CD4-positive, alpha-beta memory T cell (primary cell): ENCODE data around the gene KRR1. TPM values are rescaled to one million over a fixed set of nuclear protein-coding genes. Genes with fewer than 3 reads are reported as not detected.

ENCODE experiments used
- CTCF ChIA-PET: fragments of 350-600 bp; sonication (Branson Sonifier 250); formaldehyde crosslinking; loops from one replicate; lab custom pipeline; 2021; ENCODE audit warnings: inconsistent platforms; ENCODE audit not compliant: partially characterized antibody; lab: Charles Lee
- POLR2A ChIA-PET: fragments of 350-600 bp; sonication (Branson Sonifier 250); formaldehyde crosslinking; loops from one replicate; lab custom pipeline; 2021; ENCODE audit not compliant: partially characterized antibody; lab: Charles Lee
- DNase-seq, 5 donors: peaks; one replicate each; pipeline versions ENCODE4 v3.0.0 to v3.0.0-alpha.2; 2020 to 2022; ENCODE audit warnings: mixed read lengths in 1 of 5
- H3K27ac ChIP-seq: one replicate; pipeline ENCODE4 v1.7.0; 2013; ENCODE audit warnings: low read depth, low read length
- H3K27me3 ChIP-seq: 2 replicates; pipeline ENCODE4 v1.7.0; 2013; ENCODE audit warnings: mild to moderate bottlenecking, low read length, moderate library complexity; ENCODE audit not compliant: insufficient read depth
- H3K36me3 ChIP-seq: 2 replicates; pipeline ENCODE4 v1.7.0; 2013; ENCODE audit warnings: mild to moderate bottlenecking, low read length, moderate library complexity; ENCODE audit not compliant: insufficient read depth
- H3K4me1 ChIP-seq: 2 replicates; pipeline ENCODE4 v1.7.0; 2013; ENCODE audit warnings: mild to moderate bottlenecking, low read length, moderate library complexity; ENCODE audit not compliant: insufficient read depth
- H3K4me3 ChIP-seq, 2 donors: one replicate each; pipeline ENCODE4 v1.7.0; 2013; ENCODE audit warnings: low read length in 2 of 2, mild to moderate bottlenecking in 1 of 2
- H3K9me3 ChIP-seq, 2 donors: one replicate each; pipeline ENCODE4 v1.7.0; 2013; ENCODE audit warnings: low read length in 2 of 2, control low read depth in 1 of 2; ENCODE audit not compliant: control insufficient read depth in 1 of 2
- H3K27ac Mint-ChIP-seq, 7 donors: one replicate each; pipeline ENCODE4 v1.8.0; 2020 to 2021; ENCODE audit warnings: mixed read lengths in 7 of 7, mild to moderate bottlenecking in 6 of 7, inconsistent platforms in 3 of 7, moderate library complexity in 3 of 7
- H3K27me3 Mint-ChIP-seq, 2 donors: one replicate each; pipeline ENCODE4 v1.8.0; 2020 to 2021; ENCODE audit warnings: mixed read lengths in 2 of 2
- H3K36me3 Mint-ChIP-seq, 2 donors: one replicate each; pipeline ENCODE4 v1.8.0; 2020 to 2021; ENCODE audit warnings: mixed read lengths in 2 of 2, inconsistent platforms in 1 of 2, mild to moderate bottlenecking in 1 of 2
- H3K4me1 Mint-ChIP-seq, 4 donors: one replicate each; pipeline ENCODE4 v1.8.0; 2020 to 2021; ENCODE audit warnings: mixed read lengths in 4 of 4, mild to moderate bottlenecking in 1 of 4
- H3K4me3 Mint-ChIP-seq, 8 donors: one replicate each; pipeline ENCODE4 v1.8.0; 2020 to 2021; ENCODE audit warnings: mixed read lengths in 8 of 8, mild to moderate bottlenecking in 7 of 8, moderate library complexity in 6 of 8, inconsistent platforms in 3 of 8
- H3K9me3 Mint-ChIP-seq, 8 donors: one replicate each; pipeline ENCODE4 v1.8.0; 2020 to 2021; ENCODE audit warnings: mixed read lengths in 8 of 8, mild to moderate bottlenecking in 5 of 8, inconsistent platforms in 3 of 8, moderate library complexity in 1 of 8
- intact Hi-C: fragments of 100-400 bp; cut with micrococcal nuclease; formaldehyde crosslinking; loops from one replicate; pipeline ENCODE4 v1.15.1; 2023
- polyA plus RNA-seq, 2 donors: library from polyadenylated mRNA; unstranded; fragments of 300-500 nt; fragmentation: Illumina TruSeq; gene quantifications; one replicate each; pipeline ENCODE4 v1.2.3, GENCODE V29; 2021
- total RNA-seq, 2 experiments: library from RNA; stranded (reverse); gene quantifications; one replicate each; pipeline ENCODE4 v1.2.3, GENCODE V29; 2021

KRR1 gene
- total RNA-seq (10 to 100 TPM; 60.7 to 65.0 TPM), polyA plus RNA-seq (10 to 100 TPM; 51.2 to 66.1 TPM)

GRCh38 chr12:75511116-75512048 lies at the start of gene KRR1:
Gene KRR1 (minus strand): TSS chr12:75511609. CDS start chr12:75511597, 12 bp downstream.
- CTCF ChIA-PET, result interaction anchor here (0.6 to 5.8 kb wide), 7 partner anchors 12 to 837 kb away, joined by 3 to 68 read pairs (median 3); partner anchors contain the start of genes BBS10 and GLIPR1
- peak; percentile 88 to 94 (median 92) for DNase-seq
- Mint-ChIP-seq H3K9me3 (peaks cover 0 to 2% (median 0%) of the 10 kb centered on the region in 8 donors), H3K36me3 (peaks cover 0 to 40% of the 10 kb centered on the region in 2 donors), H3K27me3 (no peaks in the 10 kb centered on the region), H3K4me3 (peak within 1 kb of the TSS; percentile 99 to 100 (median 100)), H3K4me1 (peaks cover 25 to 42% (median 31%) of the 10 kb centered on the region in 4 donors), H3K27ac (peak within 1 kb of the TSS; percentile 98 to 100 (median 100))
- Histone ChIP-seq H3K4me1 (peaks cover 27% of the 10 kb centered on the region), H3K9me3 (no peaks in the 10 kb centered on the region), H3K27me3 (no peaks in the 10 kb centered on the region), H3K36me3 (peaks cover 4% of the 10 kb centered on the region), H3K4me3 (peak within 1 kb of the TSS; percentile 85 to 99), H3K27ac (peak within 1 kb of the TSS; percentile 94)
- intact Hi-C loops, result loop anchor here (1.0 to 10.0 kb wide), 10 partner anchors 31 to 1253 kb away; partner anchors contain the start of genes ATXN7L3B, BBS10, GLIPR1 and GLIPR1L2
- POLR2A ChIA-PET, result interaction anchor here (0.6 to 3.9 kb wide), 26 partner anchors 9 to 1252 kb away, joined by 3 to 39 read pairs (median 4); partner anchors contain the start of genes BBS10, CAPS2, GLIPR1 and GLIPR1L1

- no peaks in the 10 kb centered on the region for H3K4me1 Mint-ChIP-seq
- Histone ChIP-seq H3K4me3 (no peak overlapping the region), H3K4me1 (no peaks in the 10 kb centered on the region), H3K27ac (no peak overlapping the region), H3K27me3 (no peaks in the 10 kb centered on the region), H3K9me3 (no peaks in the 10 kb centered on the region), H3K36me3 (no peaks in the 10 kb centered on the region)
- ChIA-PET POLR2A (no interaction called here), CTCF (interaction anchor here (0.7 to 1.3 kb wide), 3 partner anchors 191 to 895 kb away, joined by 3 to 7 read pairs (median 4); no protein-coding TSS in a partner anchor)
- no peak overlapping the region for H3K4me3 Mint-ChIP-seq
- no peak for DNase-seq
- H3K27ac Mint-ChIP-seq, result no peak overlapping the region
- no peaks in the 10 kb centered on the region for H3K9me3 Mint-ChIP-seq
- H3K27me3 Mint-ChIP-seq, result peaks cover 8 to 12% of the 10 kb centered on the region in 2 donors
- intact Hi-C loops, result loop anchor here (1.0 kb wide), 1 partner anchor 477 kb away; no protein-coding TSS in a partner anchor
- no peaks in the 10 kb centered on the region for H3K36me3 Mint-ChIP-seq
These were observed 48.8 kb upstream of the KRR1 start for GRCh38 chr12:75560167-75560566.

- H3K36me3 ChIP-seq, result no peaks in the 10 kb centered on the region
- intact Hi-C loops, result no loop called here
- DNase-seq, result no peak
- Mint-ChIP-seq H3K27ac (no peak overlapping the region), H3K4me1 (no peaks in the 10 kb centered on the region), H3K4me3 (no peak overlapping the region), H3K27me3 (peaks cover 8 to 11% of the 10 kb centered on the region in 2 donors), H3K9me3 (no peaks in the 10 kb centered on the region), H3K36me3 (no peaks in the 10 kb centered on the region)
- CTCF ChIA-PET, result no interaction called here
- H3K4me1 ChIP-seq, result no peaks in the 10 kb centered on the region
- POLR2A ChIA-PET, result interaction anchor here (0.6 kb wide), 1 partner anchor 1210 kb away, joined by 3 read pairs; no protein-coding TSS in a partner anchor
- no peaks in the 10 kb centered on the region for H3K27me3 ChIP-seq
- no peak overlapping the region for H3K4me3 ChIP-seq
- no peak overlapping the region for H3K27ac ChIP-seq
- no peaks in the 10 kb centered on the region for H3K9me3 ChIP-seq
These were observed 46.9 kb upstream of the KRR1 start for GRCh38 chr12:75558287-75558686.

- Histone ChIP-seq H3K4me3 (no peak overlapping the region), H3K4me1 (no peaks in the 10 kb centered on the region), H3K36me3 (no peaks in the 10 kb centered on the region), H3K9me3 (no peaks in the 10 kb centered on the region), H3K27me3 (no peaks in the 10 kb centered on the region), H3K27ac (no peak overlapping the region)
- H3K4me3 Mint-ChIP-seq, result no peak overlapping the region
- no peak for DNase-seq
- H3K27ac Mint-ChIP-seq, result no peak overlapping the region
- ChIA-PET POLR2A (no interaction called here), CTCF (interaction anchor here (0.6 kb wide), 1 partner anchor 29 kb away, joined by 3 read pairs; no protein-coding TSS in a partner anchor)
- no peaks in the 10 kb centered on the region for H3K9me3 Mint-ChIP-seq
- no peaks in the 10 kb centered on the region for H3K36me3 Mint-ChIP-seq
- no peaks in the 10 kb centered on the region for H3K4me1 Mint-ChIP-seq
- intact Hi-C loops, result no loop called here
- peaks cover 4 to 10% of the 10 kb centered on the region in 2 donors for H3K27me3 Mint-ChIP-seq
These were observed 45.0 kb upstream of the KRR1 start for GRCh38 chr12:75556311-75556899.

GRCh38 chr12:75554556-75554880 lies 43.1 kb upstream of the KRR1 start:
- ChIA-PET CTCF (interaction anchor here (1.1 to 1.3 kb wide), 4 partner anchors 11 to 70 kb away, joined by 3 to 4 read pairs (median 3); no protein-coding TSS in a partner anchor), POLR2A (no interaction called here)
- peaks cover 6 to 8% of the 10 kb centered on the region in 2 donors for H3K27me3 Mint-ChIP-seq
- DNase-seq, result no peak
- no peaks in the 10 kb centered on the region for H3K9me3 ChIP-seq
- intact Hi-C loops, result no loop called here
- H3K27ac Mint-ChIP-seq, result no peak overlapping the region
- H3K27me3 ChIP-seq, result no peaks in the 10 kb centered on the region
- H3K4me3 ChIP-seq, result no peak overlapping the region
- H3K27ac ChIP-seq, result no peak overlapping the region
- no peak overlapping the region for H3K4me3 Mint-ChIP-seq
- H3K9me3 Mint-ChIP-seq, result no peaks in the 10 kb centered on the region
- no peaks in the 10 kb centered on the region for H3K4me1 Mint-ChIP-seq
- no peaks in the 10 kb centered on the region for H3K36me3 Mint-ChIP-seq
- H3K36me3 ChIP-seq, result no peaks in the 10 kb centered on the region
- H3K4me1 ChIP-seq, result no peaks in the 10 kb centered on the region

- CTCF ChIA-PET, result interaction anchor here (0.7 to 1.3 kb wide), 4 partner anchors 9 to 69 kb away, joined by 3 to 4 read pairs (median 3); no protein-coding TSS in a partner anchor
- DNase-seq, result no peak
- Mint-ChIP-seq H3K27me3 (peaks cover 6 to 8% of the 10 kb centered on the region in 2 donors), H3K36me3 (no peaks in the 10 kb centered on the region), H3K4me3 (no peak overlapping the region), H3K4me1 (no peaks in the 10 kb centered on the region), H3K27ac (no peak overlapping the region), H3K9me3 (no peaks in the 10 kb centered on the region)
- Histone ChIP-seq H3K4me3 (no peak overlapping the region), H3K27me3 (no peaks in the 10 kb centered on the region), H3K9me3 (no peaks in the 10 kb centered on the region), H3K27ac (no peak overlapping the region), H3K4me1 (no peaks in the 10 kb centered on the region), H3K36me3 (no peaks in the 10 kb centered on the region)
- POLR2A ChIA-PET, result no interaction called here
- intact Hi-C loops, result no loop called here
These were observed 42.6 kb upstream of the KRR1 start for GRCh38 chr12:75553836-75554555.
